Fibroblast of villous mesenchyme (primary cell): ENCODE measurements around the gene LPAR3. TPM values are rescaled to one million over a fixed set of nuclear protein-coding genes. Genes with fewer than 3 reads are reported as not detected.

Source experiments
- DNase-seq: peaks from one replicate; pipeline ENCODE4 v3.0.0-alpha.2; 2010; ENCODE audit warnings: low read depth
- H3K4me3 ChIP-seq: 2 replicates; pipeline ENCODE4 v1.5.1; 2011; ENCODE audit warnings: low read depth, mild to moderate bottlenecking, low read length
- CTCF ChIP-seq: IDR thresholded peaks from 2 replicates; pipeline ENCODE4 v1.5.1; 2012; ENCODE audit warnings: low read depth, mild to moderate bottlenecking, low read length; ENCODE audit not compliant: insufficient read depth
- total RNA-seq: library from RNA; depleted of rRNA; stranded (reverse); fragments of >200 nt; gene quantifications from 2 replicates; pipeline ENCODE4 v1.2.3, GENCODE V29; 2012

LPAR3 gene
- total RNA-seq, 1 donor = 2.6 TPM

- H3K4me3 ChIP-seq = no peak overlapping the region
- DNase-seq = no peak
- no peak for TF ChIP-seq CTCF
Measured at GRCh38 chr1:84933011-84933611, 40.1 kb upstream of the LPAR3 start.

GRCh38 chr1:84930831-84931230, 37.8 kb upstream of the LPAR3 start:
- TF ChIP-seq CTCF = no peak
- no peak overlapping the region for H3K4me3 ChIP-seq
- no peak for DNase-seq

GRCh38 chr1:84930329-84930728, 37.3 kb upstream of the LPAR3 start:
- TF ChIP-seq CTCF = no peak
- no peak for DNase-seq

GRCh38 chr1:84929581-84929980, 36.6 kb upstream of the LPAR3 start:
- TF ChIP-seq CTCF = no peak
- no peak overlapping the region for H3K4me3 ChIP-seq
- DNase-seq = no peak

More at GRCh38 chr1:84930329-84930728, 37.3 kb upstream of the LPAR3 start:
- H3K4me3 ChIP-seq = no peak overlapping the region

- TF ChIP-seq CTCF = no peak
- DNase-seq = no peak
- H3K4me3 ChIP-seq = no peak overlapping the region
Measured at GRCh38 chr1:84928979-84929378, 36.0 kb upstream of the LPAR3 start.

GRCh38 chr1:84923317-84923716, 30.3 kb upstream of the LPAR3 start:
- no peak for TF ChIP-seq CTCF
- H3K4me3 ChIP-seq = no peak overlapping the region
- DNase-seq = no peak

- no peak for DNase-seq
- H3K4me3 ChIP-seq = no peak overlapping the region
- no peak for TF ChIP-seq CTCF
Measured at GRCh38 chr1:84920159-84920558, 27.2 kb upstream of the LPAR3 start.
